OCI-LY7 (cell line): Measurements from ENCODE around the gene NPAT.

ENCODE experiments used
- EZH2phosphoT487 ChIP-seq: fragments of 200-600 bp; sonication (generic); IDR thresholded peaks from 2 replicates; pipeline ENCODE4 v1.6.1; 2018; ENCODE audit warnings: low read depth, borderline replicate concordance, mild to moderate bottlenecking, mixed run types, antibody characterized with exemption, low read length, moderate library complexity, mixed read lengths
- TF ChIP-seq, protein P1 (sequence below): fragments of 200-600 bp; sonication (generic); conservative IDR thresholded peaks from 2 replicates; pipeline ENCODE4 v1.5.1; 2014; ENCODE audit warnings: mild to moderate bottlenecking, antibody characterized with exemption, low read length, moderate library complexity, mixed read lengths

DNA sequence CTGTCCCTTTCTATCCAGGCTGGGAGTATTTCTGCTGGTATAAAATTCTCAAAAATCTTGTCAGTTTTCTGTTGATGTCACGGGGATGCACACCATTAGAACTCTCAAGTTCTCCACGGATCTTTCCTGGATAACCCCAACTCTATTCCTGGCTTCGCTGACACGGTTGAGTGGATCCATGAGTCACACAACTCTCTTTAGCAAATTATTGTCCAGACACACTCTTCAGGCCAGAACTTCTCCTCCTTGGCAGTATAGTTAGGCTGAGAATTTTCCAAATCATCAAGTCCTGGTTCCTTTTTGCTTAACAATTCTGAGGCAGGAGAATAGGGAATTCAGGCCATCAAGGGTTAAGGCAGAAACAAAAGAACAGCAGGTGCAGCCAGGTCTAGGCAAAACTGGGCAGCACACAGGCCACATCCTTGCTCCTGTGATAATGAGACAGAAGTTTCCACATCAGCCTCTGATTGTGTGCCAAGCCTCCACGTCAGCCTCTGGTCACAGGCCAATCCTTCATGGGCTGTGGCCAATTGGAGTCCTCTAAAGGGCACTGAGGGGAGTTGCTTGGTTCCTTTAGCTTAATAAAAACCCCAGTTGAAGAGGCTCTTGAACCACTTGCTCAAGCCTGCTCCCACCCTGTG is 106.8 kb downstream of the NPAT start:
- TF ChIP-seq, protein P1, sequence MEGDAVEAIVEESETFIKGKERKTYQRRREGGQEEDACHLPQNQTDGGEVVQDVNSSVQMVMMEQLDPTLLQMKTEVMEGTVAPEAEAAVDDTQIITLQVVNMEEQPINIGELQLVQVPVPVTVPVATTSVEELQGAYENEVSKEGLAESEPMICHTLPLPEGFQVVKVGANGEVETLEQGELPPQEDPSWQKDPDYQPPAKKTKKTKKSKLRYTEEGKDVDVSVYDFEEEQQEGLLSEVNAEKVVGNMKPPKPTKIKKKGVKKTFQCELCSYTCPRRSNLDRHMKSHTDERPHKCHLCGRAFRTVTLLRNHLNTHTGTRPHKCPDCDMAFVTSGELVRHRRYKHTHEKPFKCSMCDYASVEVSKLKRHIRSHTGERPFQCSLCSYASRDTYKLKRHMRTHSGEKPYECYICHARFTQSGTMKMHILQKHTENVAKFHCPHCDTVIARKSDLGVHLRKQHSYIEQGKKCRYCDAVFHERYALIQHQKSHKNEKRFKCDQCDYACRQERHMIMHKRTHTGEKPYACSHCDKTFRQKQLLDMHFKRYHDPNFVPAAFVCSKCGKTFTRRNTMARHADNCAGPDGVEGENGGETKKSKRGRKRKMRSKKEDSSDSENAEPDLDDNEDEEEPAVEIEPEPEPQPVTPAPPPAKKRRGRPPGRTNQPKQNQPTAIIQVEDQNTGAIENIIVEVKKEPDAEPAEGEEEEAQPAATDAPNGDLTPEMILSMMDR = no peak
- TF ChIP-seq EZH2phosphoT487 = no peak
